PC-9 (cell line): ENCODE measurements around the gene ANKRD6.

Experiments
- CTCF ChIP-seq: fragments of 200-600 bp; sonication (generic); conservative IDR thresholded peaks from 2 replicates; pipeline ENCODE4 v1.6.1; 2017; ENCODE audit warnings: mixed run types, antibody characterized with exemption, mild to moderate bottlenecking, moderate library complexity
- EZH2 ChIP-seq: fragments of 200-600 bp; sonication (generic); IDR thresholded peaks from 2 replicates; pipeline ENCODE4 v1.8.0; 2017; ENCODE audit warnings: antibody characterized with exemption, low read depth

- TF ChIP-seq CTCF: no peak
- TF ChIP-seq EZH2: no peak
Observed at GRCh38 chr6:89471287-89471867, 38.4 kb downstream of the ANKRD6 start.
